Skin of body (tissue), 2 donors: ENCODE measurements around the gene SAMD14. TPM values are rescaled to one million over a fixed set of nuclear protein-coding genes. Genes with fewer than 3 reads are reported as not detected.
A peak's percentile ranks its signal among the peaks of the same experiment; 100 is the strongest.

ENCODE experiments used
- DNase-seq: peaks from one replicate; lab custom pipeline; 2025; lab: John Stamatoyannopoulos, UW
- total RNA-seq: library from RNA; depleted of rRNA; stranded (reverse); fragments of >200 nt; gene quantifications from one replicate; pipeline ENCODE4 v1.2.3, GENCODE V29; 2014

The SAMD14 gene
- total RNA-seq, 1 donor from 2014 or later = 1.4 TPM

DNA sequence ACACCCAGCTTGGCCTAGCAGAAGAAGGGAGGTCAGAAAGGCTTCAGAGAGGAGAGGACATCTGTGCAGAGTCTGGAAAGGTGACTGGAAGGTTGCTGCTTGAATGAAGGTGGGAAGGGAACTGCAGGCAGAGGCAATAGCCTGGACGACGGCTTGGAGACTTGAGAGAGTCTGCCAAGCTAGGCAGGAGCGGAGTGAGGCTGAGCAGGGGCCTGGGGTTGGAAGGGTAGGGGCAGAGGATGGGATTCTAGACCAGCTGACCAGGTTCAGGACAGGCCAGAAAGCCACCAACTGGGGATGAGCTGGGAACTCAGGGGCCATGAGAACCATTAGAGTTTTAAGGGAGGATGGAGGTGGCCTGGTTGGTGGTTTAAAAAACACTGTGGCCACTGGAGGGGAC lies 35.5 kb upstream of the SAMD14 start:
- DNase-seq = no peak

DNA sequence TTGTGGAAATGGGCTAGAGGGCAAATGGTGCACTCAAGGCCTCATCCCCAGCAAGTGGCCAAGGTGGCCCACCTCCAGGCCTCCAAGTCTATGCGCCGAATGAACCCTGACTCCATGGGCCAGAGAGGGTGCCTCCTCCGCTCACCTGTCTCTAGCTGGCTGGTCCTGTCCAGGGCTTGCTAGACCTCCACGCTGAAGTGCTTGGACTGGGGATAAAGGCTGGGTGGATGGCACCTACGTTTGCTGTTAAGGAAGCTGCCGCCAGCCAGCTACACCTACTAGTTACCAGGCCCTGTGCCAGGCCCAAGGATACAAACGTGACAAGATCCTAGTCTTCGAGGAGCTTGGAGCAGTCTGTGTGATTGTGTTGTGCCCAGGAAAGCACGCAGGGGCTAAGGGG lies 35.1 kb upstream of the SAMD14 start:
- no peak for DNase-seq

DNA sequence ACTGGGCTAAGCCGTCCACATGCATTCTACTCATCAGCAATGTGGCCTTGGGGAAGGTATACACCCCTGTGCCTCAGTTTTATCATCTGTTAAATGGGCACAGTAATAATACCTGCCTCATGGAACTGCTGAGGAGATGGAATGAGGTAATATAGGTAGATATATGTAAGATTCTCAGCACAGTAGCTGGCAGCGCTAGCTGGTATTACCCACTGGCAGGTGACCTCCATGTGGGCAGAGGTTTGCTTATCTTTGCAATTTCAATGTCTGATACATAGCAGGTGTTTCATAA lies 34.7 kb upstream of the SAMD14 start:
- no peak for DNase-seq

DNA sequence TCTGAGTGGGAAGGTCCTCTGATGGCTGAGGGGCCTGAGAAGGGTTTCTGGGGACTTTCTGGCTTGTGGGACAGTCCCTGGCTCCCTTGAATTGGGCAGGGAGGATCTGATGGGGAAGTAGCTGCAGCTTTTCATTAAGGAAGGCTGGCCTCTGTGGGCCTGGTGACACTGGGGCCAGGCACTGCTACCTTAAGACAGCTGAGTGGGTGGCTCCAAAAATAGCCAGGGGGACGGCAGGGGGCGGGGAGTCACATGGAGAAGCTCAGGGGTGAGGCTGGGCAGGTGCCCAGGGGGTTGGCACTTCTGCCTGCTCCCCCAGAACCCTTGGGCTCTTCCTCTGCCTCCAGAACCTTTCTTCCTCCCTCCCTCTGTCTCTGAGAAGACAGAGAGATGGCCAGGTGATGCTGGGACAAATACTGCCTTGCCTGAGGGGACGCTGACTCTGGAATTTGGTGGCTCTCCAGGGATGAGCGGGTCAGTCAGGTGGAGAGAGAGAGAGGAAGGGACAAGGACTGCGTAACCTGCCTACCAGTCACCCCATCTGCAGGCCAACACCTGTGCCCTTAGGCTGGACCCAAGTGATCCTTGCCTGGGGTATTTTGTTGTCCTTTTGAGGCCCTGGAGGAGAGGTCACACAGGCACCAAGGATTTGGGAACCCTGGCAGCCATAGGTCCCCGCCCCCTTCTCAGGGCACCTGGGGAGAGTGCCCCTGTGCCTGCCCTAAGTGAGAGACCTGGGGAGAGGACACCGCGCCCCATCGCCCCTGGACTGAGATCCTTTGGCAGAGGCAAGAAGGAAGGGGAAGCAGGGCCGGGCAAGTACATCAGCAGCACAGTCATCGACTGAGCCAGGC lies 34.1 kb upstream of the SAMD14 start:
- no peak for DNase-seq

DNA sequence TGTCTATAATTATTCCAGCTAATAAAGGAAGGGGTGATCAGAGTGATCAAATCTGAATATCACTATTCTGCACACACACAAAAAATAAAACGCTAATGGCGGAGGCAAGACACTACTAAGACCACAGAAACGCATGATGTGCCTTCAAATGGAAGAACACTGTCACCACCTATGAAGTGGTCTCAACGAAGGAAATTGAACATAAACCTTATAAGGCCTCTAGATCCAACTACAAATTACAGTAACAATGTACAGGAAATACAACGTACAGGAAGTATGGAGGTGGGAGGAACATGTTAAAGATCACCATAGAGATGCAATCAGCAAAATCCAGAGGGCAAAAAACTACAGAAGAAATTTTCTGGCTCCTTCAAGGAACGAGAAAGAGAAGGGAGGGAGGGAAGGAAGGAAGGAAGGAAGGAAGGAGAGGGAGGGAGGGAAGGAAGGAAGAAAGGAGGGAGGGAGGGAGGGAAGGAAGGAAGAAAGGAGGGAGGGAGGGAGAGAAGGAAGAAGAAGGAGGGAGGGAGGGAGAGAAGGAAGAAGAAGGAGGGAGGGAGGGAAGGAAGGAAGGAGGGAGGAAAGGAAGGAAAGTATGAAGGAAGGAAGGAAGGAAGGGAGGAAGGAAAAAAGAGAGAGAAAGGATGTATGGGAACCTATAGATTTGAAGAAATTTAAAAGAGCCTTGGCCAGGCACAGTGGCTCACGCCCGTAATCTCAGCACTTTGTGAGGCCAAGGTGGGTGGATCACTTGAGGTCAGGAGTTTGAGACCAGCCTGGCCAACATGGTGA lies 32.7 kb upstream of the SAMD14 start:
- DNase-seq = no peak

DNA sequence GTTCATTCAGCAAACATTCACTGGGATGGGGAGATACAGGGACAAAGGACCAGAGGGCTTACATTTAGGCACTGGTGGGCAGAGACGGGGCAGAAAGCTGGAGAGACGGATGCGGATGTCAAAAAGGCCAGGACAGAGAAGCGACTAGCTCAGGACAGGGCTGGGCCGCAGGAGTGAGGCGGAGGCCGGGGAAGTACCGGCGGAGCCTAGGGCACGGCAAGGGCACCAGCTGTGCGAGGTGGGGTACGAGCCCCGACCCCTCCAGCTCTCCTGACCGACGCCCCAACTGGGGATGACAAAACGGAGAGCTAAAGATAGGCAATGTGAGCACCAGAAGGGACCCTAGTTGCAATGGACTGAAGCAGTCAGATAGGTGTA lies 31.9 kb upstream of the SAMD14 start:
- DNase-seq = no peak

DNA sequence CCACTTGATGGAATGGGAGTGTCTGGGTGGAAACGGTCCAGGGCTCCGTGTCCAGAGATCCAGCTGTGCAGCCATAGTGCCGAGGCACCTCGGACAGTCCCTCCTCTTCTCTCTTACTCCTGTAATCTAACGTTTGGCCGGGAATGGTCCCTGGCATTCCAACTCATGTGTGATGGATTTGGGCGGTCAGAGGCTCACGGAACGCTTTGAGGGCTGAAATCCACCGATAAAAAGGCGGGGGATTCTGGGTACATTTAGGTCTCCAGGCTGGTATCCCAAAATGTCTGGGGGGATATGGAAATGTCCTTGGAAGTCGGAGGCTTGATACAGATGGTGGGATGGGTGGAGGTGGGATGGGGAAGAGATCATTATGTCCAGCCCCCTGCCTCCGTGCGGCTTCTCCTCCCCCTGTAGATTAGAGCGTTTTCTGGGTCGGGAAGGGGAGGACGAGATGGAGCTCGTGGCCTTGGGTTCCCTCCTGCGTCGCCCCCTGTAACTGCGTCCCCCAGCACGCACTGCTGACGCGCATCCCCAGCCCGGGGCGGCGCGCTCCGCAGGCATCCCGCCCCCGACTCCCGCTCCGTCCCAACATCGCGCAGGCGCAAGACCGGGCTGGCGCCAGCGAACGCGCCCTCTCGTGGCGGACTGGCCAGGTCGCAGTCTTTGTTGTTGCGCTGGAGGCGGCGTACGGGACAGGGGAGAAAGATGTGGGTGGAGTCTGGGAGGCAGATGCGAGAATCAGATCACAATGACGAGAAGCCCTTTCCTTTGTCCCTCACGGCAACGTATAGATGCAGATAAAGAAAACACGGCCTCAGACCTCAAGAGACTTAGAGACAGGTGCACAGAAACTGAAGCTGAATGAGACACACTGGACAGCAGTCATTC lies 31.3 kb upstream of the SAMD14 start:
- DNase-seq = peak; percentile 96

DNA sequence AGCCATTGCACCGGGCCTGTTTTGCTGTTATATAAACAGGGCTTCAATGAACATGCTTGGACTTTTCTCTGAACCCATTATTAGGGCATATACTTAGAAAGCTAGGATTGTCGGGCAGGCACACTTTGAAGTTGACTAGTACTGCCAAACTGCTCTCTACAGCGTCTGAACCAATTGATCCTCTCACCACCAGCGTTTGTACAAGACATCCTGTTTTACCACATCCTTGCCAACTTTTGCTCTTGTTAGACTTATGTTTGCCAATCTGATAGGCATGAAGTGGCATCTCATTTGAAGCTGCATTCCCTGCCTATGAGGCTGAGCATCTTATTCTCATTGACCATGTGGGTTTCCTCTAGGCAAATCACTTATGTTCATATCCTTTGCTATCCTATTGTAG lies 27.9 kb upstream of the SAMD14 start:
- DNase-seq = no peak

DNA sequence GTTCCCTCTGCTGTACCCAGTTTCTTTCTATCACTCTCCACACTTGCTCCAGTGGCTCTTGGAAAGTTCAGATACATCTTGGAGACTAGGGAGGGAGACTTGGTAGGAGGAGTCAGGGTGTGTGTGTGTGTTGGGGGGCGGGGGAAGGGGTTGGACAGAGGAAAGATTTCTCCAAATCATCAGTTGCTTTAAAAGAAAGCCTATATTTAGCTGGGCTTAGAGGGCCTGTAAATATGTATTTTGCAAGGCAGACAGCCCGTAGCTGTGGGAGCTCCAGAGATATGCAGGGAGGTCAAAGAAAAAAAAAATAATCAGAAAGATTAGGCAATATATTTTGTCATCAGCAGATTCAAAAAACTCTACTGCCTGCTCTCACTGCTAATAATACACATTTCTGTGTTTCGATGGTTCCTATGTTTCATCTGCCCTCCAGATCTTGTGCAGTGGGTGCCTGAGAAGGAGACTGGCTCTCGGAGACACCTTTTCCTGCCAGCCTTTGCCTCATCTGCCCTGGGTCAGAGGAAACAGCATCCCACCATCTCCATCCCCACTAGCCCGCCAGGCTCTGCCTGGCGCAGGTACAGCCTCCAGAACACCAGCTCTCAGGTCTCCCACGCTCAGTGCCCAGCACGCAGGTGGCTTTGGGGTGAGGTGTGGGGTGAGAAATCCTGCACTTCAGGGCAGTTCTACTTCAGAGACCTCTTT lies 25.3 kb upstream of the SAMD14 start:
- DNase-seq = peak; percentile 53

DNA sequence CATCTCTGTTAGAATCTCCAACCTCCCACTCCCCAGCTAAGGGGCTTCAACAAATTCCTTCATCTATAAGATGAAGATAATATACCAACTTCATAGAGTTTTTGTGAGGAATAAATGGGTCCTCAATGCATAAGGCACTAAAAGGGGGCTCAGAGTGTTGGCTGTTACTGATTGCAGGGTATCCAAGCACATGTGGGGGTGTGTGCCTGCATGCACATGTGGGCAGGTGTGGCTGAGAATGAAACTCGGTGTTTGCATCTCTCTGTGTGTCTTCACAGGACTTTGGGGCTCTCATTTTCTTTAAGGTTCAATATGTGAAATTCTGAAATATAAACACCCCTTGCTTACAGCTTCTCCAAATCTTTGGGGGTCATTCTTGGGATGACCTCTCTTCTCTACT lies 24.6 kb upstream of the SAMD14 start:
- no peak for DNase-seq

DNA sequence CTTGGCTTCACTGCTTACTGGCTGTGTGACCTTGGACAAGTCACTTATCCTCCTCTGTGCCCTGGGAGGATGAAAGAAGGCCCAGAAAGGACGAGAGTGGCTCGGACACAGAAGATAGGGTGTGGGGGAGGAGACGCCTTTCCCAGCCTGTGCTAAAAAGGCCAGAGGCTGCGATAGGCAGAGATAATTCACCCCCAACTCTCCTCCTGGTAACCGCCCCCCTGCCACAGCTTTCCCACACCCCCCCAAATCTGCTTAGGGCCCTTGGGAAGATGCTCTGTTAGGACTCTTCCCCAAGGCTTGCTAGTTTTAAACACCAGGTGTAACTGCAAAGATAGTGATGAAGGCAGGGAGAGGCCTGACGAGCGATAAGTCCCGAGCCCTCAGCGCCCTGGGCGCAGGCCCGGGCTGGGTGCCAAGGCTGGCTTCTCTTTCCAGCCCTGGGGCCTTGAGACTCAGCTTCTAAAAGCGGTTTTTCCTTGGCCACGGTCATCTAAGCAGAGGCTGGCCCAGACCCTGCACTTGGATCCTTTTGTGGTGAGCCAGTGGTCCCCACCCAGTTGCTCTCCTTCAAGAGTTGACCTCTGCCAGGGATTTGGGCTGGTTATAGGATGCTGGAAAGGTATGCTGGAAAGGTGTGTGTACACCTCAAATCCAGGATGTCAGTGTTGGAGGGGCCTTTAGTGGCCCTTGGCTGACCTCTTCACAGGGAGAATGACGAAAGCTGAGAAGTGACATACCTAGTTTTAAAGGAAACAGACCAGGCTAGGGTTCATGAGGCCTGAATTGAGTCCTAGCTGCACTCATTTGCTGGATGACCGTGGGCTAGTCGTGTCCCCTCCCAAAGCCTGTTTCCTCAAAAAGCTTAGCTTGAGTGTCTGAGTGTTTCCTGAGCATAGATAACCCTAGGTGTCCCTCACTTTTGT lies 24.0 kb upstream of the SAMD14 start:
- no peak for DNase-seq

DNA sequence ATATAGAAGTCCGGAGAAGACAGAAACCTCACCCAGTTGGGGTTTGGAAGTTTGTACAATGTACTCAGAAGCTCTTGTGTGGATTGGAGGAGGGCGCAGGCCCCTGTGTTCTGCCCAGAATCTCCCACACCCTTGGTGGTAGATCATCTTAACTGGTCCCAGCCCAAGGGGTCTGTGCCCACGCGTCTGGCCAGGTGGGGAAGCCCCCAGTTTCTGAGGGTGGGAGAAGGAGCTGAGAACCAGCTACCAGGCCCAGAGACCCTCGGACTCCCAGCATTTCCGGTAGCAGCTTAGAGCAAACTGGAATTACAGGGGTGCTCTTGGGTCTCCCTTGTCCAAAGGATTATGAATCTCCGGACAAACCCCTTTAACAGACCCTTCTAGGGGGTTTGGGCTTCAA lies 22.8 kb upstream of the SAMD14 start:
- no peak for DNase-seq

DNA sequence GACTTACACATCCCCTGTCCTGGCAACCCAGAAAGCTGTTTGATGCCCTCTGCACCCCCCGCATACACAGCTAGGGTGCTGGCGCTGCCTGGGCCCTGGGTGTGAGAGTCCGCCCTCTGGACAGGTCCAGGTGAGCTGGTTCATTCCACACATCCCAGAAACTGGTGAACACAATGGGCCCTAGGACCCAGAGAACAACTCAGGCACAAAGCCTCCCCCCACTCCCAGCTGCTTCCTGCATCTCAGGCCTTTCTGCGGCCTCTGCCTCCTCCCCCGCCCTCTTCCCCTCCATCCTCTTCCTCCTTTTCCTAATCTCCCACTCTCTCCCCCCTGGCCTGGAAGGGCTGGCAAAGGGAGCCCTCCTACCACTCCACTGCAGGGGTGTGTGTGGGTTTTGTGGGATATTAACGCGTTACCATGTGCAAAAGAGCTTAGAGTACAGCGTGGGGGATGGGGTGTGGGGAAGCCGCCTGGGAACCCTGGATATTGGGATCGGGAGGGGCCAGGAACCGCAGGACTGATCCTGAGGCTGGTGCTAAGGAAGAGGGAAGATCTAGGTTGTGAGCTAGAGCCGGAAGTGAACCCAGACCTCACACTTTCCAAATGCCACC lies 22.1 kb upstream of the SAMD14 start:
- DNase-seq = peak; percentile 86

DNA sequence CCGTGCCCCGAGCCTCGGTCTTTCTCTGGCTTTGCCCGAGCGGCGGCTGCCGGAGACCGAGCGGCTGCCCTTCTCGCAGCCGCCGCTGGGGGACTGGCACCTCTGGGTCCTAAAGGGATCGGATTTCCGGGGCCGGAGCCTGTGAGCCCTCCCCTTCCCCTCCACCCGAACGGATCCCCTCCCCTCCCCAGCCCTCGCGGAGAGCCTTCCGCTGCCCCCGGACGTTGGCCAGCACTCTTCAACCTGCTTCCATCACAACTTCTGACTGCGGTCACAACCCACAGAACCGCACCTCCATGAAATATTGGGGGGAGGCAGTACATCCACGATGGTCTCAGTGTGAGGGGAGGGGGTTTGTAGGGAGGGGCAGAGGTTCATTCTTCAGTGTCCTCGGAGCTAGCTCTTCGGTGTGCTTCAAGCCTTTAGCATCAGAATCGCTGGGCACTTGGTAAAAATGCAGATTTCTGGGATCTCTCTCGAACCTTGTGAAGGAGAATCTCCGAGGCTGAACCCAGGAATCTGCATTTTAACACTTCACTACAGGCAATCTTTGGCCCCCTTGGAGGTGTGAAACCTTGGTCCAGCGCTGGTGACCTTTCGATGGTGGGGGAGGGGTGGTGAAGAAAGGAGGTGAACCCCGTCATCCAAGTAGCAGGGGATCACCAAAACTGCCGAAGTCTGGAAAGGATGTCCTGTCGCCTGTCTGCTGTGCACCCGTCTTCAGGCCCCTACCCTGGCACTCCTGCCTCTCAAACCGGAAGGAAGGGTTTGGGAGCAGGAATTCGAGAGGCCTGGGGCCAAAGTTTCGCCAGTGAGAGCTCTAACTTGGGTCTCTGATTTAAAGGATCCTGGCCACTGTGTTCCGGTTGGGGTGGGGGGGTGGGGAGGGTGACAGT lies 21.3 kb upstream of the SAMD14 start:
- peak; percentile 89 for DNase-seq

DNA sequence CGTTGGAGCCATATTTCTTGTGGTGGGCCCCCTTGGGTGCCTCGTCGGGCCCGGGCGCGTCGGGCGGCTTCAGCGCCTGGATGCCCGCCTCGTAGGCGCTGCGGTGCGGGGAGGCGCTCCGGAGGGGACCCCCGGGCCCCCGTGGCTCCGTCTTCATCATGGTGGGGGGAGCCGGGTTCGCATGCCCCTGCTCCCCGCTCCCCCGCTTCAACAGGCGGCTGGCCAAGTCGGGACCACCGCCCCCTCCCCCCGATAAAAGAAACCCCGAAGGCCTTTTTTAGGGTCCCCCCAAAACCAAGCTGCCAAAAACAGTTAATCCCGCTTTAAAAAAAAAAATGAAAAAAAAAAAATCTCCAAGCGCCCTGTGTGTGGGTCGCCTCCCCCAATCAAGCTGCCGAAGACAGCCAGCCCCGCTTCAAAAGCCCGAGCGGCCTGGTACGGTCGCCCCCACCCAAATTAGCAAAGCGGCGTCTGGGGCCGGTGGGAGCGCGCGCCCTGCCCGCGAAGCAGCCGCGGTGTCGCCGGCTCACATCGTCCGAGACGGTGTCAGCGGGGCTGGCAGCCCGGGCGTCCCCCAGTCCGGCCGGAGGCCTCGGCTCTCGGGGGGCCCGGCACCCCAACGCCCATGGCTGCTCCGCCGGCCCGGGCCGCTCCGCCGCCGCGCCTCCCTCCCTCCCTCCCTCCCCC lies 20.5 kb upstream of the SAMD14 start, which contains the start of gene PPP1R9B:
Gene PPP1R9B, minus strand, starts transcription at position 324 of the 687 bp plus-strand sequence. Its CDS starts 164 bp downstream, at position 160.
- DNase-seq = no peak

DNA sequence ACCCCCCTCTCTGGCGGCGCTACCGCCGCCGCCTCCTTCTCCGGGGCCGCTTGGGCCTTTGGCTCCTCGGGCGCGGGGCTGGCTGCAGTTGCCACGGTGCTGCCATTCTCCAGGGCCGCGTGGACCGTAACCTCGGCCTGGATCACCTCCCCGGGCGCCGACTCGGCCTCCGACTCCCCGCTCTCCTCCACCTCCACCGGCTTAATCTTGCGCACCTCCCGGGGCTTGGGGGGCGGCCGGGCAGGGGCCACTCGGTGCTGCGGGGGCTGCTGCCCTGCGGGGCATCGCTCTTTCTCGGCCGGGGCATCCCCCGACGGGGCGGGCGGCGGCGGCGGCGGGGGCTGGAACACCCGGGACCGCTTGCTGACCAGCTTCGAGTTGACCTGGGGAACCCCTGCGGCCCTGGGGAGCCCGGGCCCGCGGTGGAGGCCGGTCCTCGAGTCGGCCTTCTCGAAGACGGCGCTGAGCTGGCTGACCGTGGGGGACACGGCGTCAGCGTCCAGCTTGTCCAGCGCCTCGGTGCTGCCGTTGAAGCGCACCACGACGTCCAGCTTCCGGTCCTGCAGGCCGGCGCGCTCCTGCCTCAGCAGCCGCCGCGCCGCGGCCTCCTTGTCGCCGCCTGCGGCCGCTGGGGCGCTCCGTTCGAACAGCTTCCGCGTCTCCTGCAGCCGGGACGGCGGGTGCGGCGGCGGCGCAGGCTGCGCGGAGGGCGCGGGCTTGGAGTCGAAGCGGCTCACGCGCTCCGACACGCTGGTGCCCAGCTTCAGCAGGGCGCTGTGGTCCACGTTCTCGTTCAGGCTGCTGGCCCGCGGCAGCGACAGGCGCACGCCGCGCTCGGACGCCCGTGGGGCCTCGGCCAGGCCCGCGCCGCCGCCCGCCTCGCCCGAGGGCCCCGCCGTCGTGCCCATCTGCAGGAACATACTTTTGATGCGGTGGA lies 19.7 kb upstream of the SAMD14 start:
- no peak for DNase-seq

DNA sequence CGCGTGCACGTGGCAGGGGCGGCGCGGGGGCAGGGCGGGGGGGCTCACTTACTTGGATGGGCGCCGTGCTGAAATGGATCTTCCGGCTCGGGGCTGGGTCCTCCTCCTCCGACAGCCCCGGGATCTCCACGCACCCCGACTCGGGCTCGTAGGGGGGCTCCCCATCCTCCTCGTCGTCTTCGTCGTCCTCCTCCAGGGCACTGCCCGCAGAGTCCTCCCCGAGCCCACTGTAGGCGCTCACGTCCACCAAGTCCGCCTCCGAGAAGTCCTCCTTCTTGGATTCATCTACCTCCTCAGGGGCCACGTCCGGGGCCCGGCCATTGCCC lies 19.1 kb upstream of the SAMD14 start:
- DNase-seq = no peak
